H1 (cell line): ENCODE data around the gene SLC25A21. TPM values are rescaled to one million over a fixed set of nuclear protein-coding genes. Genes with fewer than 3 reads are reported as not detected.

Experiments used
- CTCF ChIA-PET: fragments of 300-600 bp; sonication (Branson Sonifier 250); formaldehyde crosslinking; loops from one replicate; lab custom pipeline; 2021; ENCODE audit not compliant: partially characterized antibody; lab: Charles Lee
- POLR2A ChIA-PET: fragments of 300-600 bp; sonication (Branson Sonifier 250); formaldehyde crosslinking; loops from one replicate; lab custom pipeline; 2021; ENCODE audit warnings: inconsistent platforms; ENCODE audit not compliant: partially characterized antibody; lab: Charles Lee
- DNase-seq, 2 experiments: peaks; one replicate each; pipeline versions ENCODE4 v3.0.0 to v3.0.0-alpha.2; 2010 to 2022; ENCODE audit warnings: low spot score in 2 of 2, low read depth in 1 of 2, mixed read lengths in 1 of 2
- FAIRE-seq: peaks from 2 replicates; lab custom pipeline; 2011; peaks lifted over from hg19 to GRCh38; lab: Jason Lieb, UNC
- H2AFZ ChIP-seq: 2 replicates; pipeline ENCODE4 v1.8.1; 2012; ENCODE audit warnings: low read length, inconsistent platforms
- H2AK5ac ChIP-seq: 2 replicates; pipeline ENCODE4 v1.6.1; 2013; ENCODE audit warnings: low read depth, low read length
- H2BK120ac ChIP-seq: replicated peaks from 2 replicates; pipeline ENCODE3; 2013; ENCODE audit warnings: low read depth, low read length, inconsistent platforms
- H2BK12ac ChIP-seq: 2 replicates; pipeline ENCODE4 v1.6.1; 2013; ENCODE audit warnings: low read depth, low read length
- H2BK15ac ChIP-seq: 2 replicates; pipeline ENCODE4 v1.6.1; 2013; ENCODE audit warnings: low read length
- H2BK20ac ChIP-seq: 2 replicates; pipeline ENCODE4 v1.6.1; 2013; ENCODE audit warnings: low read length
- H2BK5ac ChIP-seq: 2 replicates; pipeline ENCODE4 v1.6.1; 2013; ENCODE audit warnings: low read depth, low read length
- H3K14ac ChIP-seq: 2 replicates; pipeline ENCODE4 v1.6.1; 2013; ENCODE audit warnings: inconsistent platforms; ENCODE audit not compliant: insufficient read length
- H3K18ac ChIP-seq: 2 replicates; pipeline ENCODE4 v1.6.1; 2013; ENCODE audit warnings: low read length; ENCODE audit errors: extremely low read depth
- H3K23ac ChIP-seq: 2 replicates; pipeline ENCODE4 v1.6.1; 2013; ENCODE audit warnings: inconsistent platforms; ENCODE audit not compliant: insufficient read length
- H3K23me2 ChIP-seq: 2 replicates; pipeline ENCODE4 v1.6.1; 2013; ENCODE audit warnings: low read depth, low read length
- H3K27ac ChIP-seq: 2 replicates; pipeline ENCODE4 v1.6.1; 2011; ENCODE audit warnings: low read depth, low read length, inconsistent platforms
- H3K27me3 ChIP-seq, 4 experiments: replicated peaks in 1 of 4; 1 replicate in 1 of 4; 2 replicates in 3 of 4; pipeline versions ENCODE4 v1.6.1 to v1.8.1; 2011 to 2013; ENCODE audit warnings: low read length in 3 of 4, mild to moderate bottlenecking in 3 of 4, inconsistent platforms in 2 of 4, mixed read lengths in 2 of 4, moderate library complexity in 1 of 4; ENCODE audit not compliant: control insufficient read depth in 3 of 4, insufficient read depth in 3 of 4; ENCODE audit errors: extremely low read depth in 1 of 4
- H3K36me3 ChIP-seq, 4 experiments: 2 replicates each; pipeline versions ENCODE4 v1.6.1 to v1.8.1; 2011 to 2013; ENCODE audit warnings: mild to moderate bottlenecking in 4 of 4, low read length in 3 of 4, moderate library complexity in 2 of 4, control low read depth in 1 of 4, inconsistent platforms in 1 of 4; ENCODE audit not compliant: insufficient read depth in 4 of 4, control insufficient read depth in 2 of 4
- H3K4ac ChIP-seq: replicated peaks from 2 replicates; pipeline ENCODE3; 2013; ENCODE audit warnings: low read length, low read depth, mixed read lengths, inconsistent platforms; ENCODE audit not compliant: insufficient read length
- H3K4me1 ChIP-seq, 4 experiments: replicated peaks in 1 of 4; 1 replicate in 1 of 4; 2 replicates in 3 of 4; pipeline versions ENCODE4 v1.6.1 to v1.8.1; 2011 to 2013; ENCODE audit warnings: low read length in 3 of 4, inconsistent platforms in 2 of 4, mixed read lengths in 1 of 4; ENCODE audit not compliant: insufficient read depth in 4 of 4, control insufficient read depth in 3 of 4
- H3K4me2 ChIP-seq, 2 experiments: 2 replicates each; pipeline versions ENCODE4 v1.6.1 to v1.8.1; 2011 to 2013; ENCODE audit warnings: low read depth in 2 of 2, low read length in 2 of 2, control low read depth in 1 of 2, inconsistent platforms in 1 of 2, mild to moderate bottlenecking in 1 of 2; ENCODE audit not compliant: insufficient read depth in 1 of 2
- H3K4me3 ChIP-seq, 4 experiments: fragments of 200-600, 300-600 bp in 1 of 4; sonication (generic), shearing (Covaris generic), sonication (Bioruptor Twin) in 1 of 4; 2 replicates each; pipeline versions ENCODE4 v1.5.1 to v1.8.1; 2011 to 2016; ENCODE audit warnings: low read length in 4 of 4, low read depth in 3 of 4, control low read depth in 2 of 4, inconsistent platforms in 2 of 4, mild to moderate bottlenecking in 2 of 4, mixed read lengths in 1 of 4, moderate library complexity in 1 of 4; ENCODE audit not compliant: insufficient read depth in 2 of 4; ENCODE audit errors: extremely low read depth in 1 of 4
- H3K56ac ChIP-seq: replicated peaks from 2 replicates; pipeline ENCODE3; 2013; ENCODE audit warnings: low read depth, mild to moderate bottlenecking, mixed read lengths, low read length, inconsistent platforms; ENCODE audit not compliant: insufficient read length
- H3K79me1 ChIP-seq: 2 replicates; pipeline ENCODE4 v1.6.1; 2013; ENCODE audit warnings: low read depth, low read length, control low read depth
- H3K79me2 ChIP-seq, 2 experiments: 2 replicates each; pipeline versions ENCODE4 v1.6.1 to v1.8.1; 2012 to 2013; ENCODE audit warnings: low read length in 2 of 2, mild to moderate bottlenecking in 2 of 2, inconsistent platforms in 1 of 2; ENCODE audit not compliant: insufficient read depth in 2 of 2, control insufficient read depth in 1 of 2
- H3K9ac ChIP-seq, 4 experiments: replicated peaks in 1 of 4; 1 replicate in 1 of 4; 2 replicates in 3 of 4; pipeline versions ENCODE4 v1.6.1 to v1.8.1; 2011 to 2013; ENCODE audit warnings: low read depth in 3 of 4, low read length in 3 of 4, control low read depth in 2 of 4, mild to moderate bottlenecking in 2 of 4, moderate library complexity in 2 of 4, inconsistent platforms in 1 of 4; ENCODE audit errors: extremely low read depth in 1 of 4
- H3K9me3 ChIP-seq, 2 experiments: 2 replicates each; pipeline versions ENCODE4 v1.6.1 to v1.8.1; 2012 to 2013; ENCODE audit warnings: mild to moderate bottlenecking in 2 of 2, moderate library complexity in 2 of 2, control low read depth in 1 of 2, inconsistent platforms in 1 of 2, low read depth in 1 of 2, low read length in 1 of 2, mixed read lengths in 1 of 2; ENCODE audit not compliant: insufficient read depth in 2 of 2
- H4K20me1 ChIP-seq, 2 experiments: replicated peaks in 1 of 2; 2 replicates each; pipeline versions ENCODE3 to v1.8.1; 2011 to 2013; ENCODE audit warnings: inconsistent platforms in 2 of 2, low read length in 2 of 2, mild to moderate bottlenecking in 1 of 2; ENCODE audit not compliant: insufficient read depth in 2 of 2, control insufficient read depth in 1 of 2
- H4K5ac ChIP-seq: 2 replicates; pipeline ENCODE4 v1.6.1; 2013; ENCODE audit warnings: low read length, low read depth, mixed read lengths, inconsistent platforms; ENCODE audit not compliant: insufficient read length
- H4K8ac ChIP-seq: 2 replicates; pipeline ENCODE4 v1.8.0; 2013; ENCODE audit warnings: mild to moderate bottlenecking, moderate library complexity, low read length, inconsistent platforms; ENCODE audit not compliant: insufficient read depth; ENCODE audit errors: extremely low read depth
- H4K91ac ChIP-seq: replicated peaks from 2 replicates; pipeline ENCODE3; 2013; ENCODE audit warnings: low read length, mixed read lengths, inconsistent platforms; ENCODE audit not compliant: insufficient read length
- BRCA1 ChIP-seq: IDR thresholded peaks from 2 replicates; pipeline ENCODE4 v1.6.1; 2012; ENCODE audit warnings: low read depth, low read length, improper control_type of control experiment
- E2F6 ChIP-seq: IDR thresholded peaks from 2 replicates; pipeline ENCODE4 v1.6.1; 2012; ENCODE audit warnings: inconsistent platforms
- KDM1A ChIP-seq: fragments of 200-600, 300-600 bp; sonication (generic); IDR thresholded peaks from 2 replicates; pipeline ENCODE4 v1.7.1; 2016; ENCODE audit warnings: mild to moderate bottlenecking, low read length, borderline replicate concordance
- KDM5A ChIP-seq: fragments of 200-600 bp; IDR thresholded peaks from 2 replicates; pipeline ENCODE4 v1.7.1; 2012; ENCODE audit warnings: mild to moderate bottlenecking, low read length, inconsistent platforms, mixed read lengths
- MAX ChIP-seq: IDR thresholded peaks from 2 replicates; pipeline ENCODE4 v1.6.1; 2012; ENCODE audit warnings: inconsistent platforms
- NANOG ChIP-seq: IDR thresholded peaks from 2 replicates; pipeline ENCODE4 v1.6.1; 2011; ENCODE audit warnings: low read length, low read depth, mild to moderate bottlenecking, inconsistent platforms; ENCODE audit not compliant: insufficient read depth, poor library complexity, severe bottlenecking
- POLR2A ChIP-seq, 2 experiments: IDR thresholded peaks; 1 replicate in 1 of 2; 2 replicates in 1 of 2; pipeline ENCODE4 v1.6.1; 2011; ENCODE audit warnings: low read depth in 2 of 2, low read length in 2 of 2, mild to moderate bottlenecking in 2 of 2; ENCODE audit errors: control extremely low read depth in 1 of 2
- POLR2AphosphoS5 ChIP-seq: IDR thresholded peaks from 2 replicates; pipeline ENCODE4 v1.6.1; 2011; ENCODE audit warnings: low read depth, low read length
- POU5F1 ChIP-seq: IDR thresholded peaks from 2 replicates; pipeline ENCODE4 v1.6.1; 2011; ENCODE audit warnings: low read depth, mild to moderate bottlenecking, low read length, moderate library complexity
- RAD21 ChIP-seq, 2 experiments: IDR thresholded peaks in 1 of 2; conservative IDR thresholded peaks in 1 of 2; 2 replicates each; pipeline ENCODE4 v1.6.1; 2011; ENCODE audit warnings: low read depth in 2 of 2, low read length in 2 of 2, improper control_type of control experiment in 1 of 2, inconsistent platforms in 1 of 2, mild to moderate bottlenecking in 1 of 2, moderate library complexity in 1 of 2
- RBBP5 ChIP-seq: IDR thresholded peaks from 2 replicates; pipeline ENCODE4 v1.7.1; 2012; ENCODE audit warnings: low read depth, mild to moderate bottlenecking, inconsistent platforms, low read length, moderate library complexity, borderline replicate concordance
- SP1 ChIP-seq: IDR thresholded peaks from 2 replicates; pipeline ENCODE4 v1.6.1; 2011; ENCODE audit warnings: low read depth, low read length
- TAF1 ChIP-seq: IDR thresholded peaks from 2 replicates; pipeline ENCODE4 v1.6.1; 2011; ENCODE audit warnings: mild to moderate bottlenecking, low read depth, low read length
- TBP ChIP-seq: IDR thresholded peaks from 2 replicates; pipeline ENCODE4 v1.6.1; 2011; ENCODE audit warnings: low read depth, low read length, improper control_type of control experiment
- TCF12 ChIP-seq: IDR thresholded peaks from 2 replicates; pipeline ENCODE4 v1.6.1; 2011; ENCODE audit warnings: low read depth, mild to moderate bottlenecking, low read length
- WGBS, 2 experiments: shearing (Covaris generic) in 1 of 2; methylation state at CpG; one replicate each; pipeline versions ENCODE4 v1.1.6 to v1.1.7; 2013 to 2015; ENCODE audit warnings: low lambda C conversion rate in 2 of 2, mixed read lengths in 2 of 2, inconsistent platforms in 1 of 2, low coverage in 1 of 2, missing lambda C conversion rate in 1 of 2; ENCODE audit not compliant: insufficient replicate concordance in 2 of 2, insufficient coverage in 1 of 2, insufficient read length in 1 of 2; ENCODE audit errors: extremely low coverage in 1 of 2, missing lambda C conversion rate in 1 of 2; 5-methylcytosine and 5-hydroxymethylcytosine counted together
- polyA plus RNA-seq, 7 experiments: library from polyadenylated mRNA; depleted of rRNA in 3 of 7; stranded (reverse) in 5 of 7; unstranded in 2 of 7; fragments of >200 nt in 5 of 7; fragments of 200-250 nt in 2 of 7; gene quantifications; 1 replicate in 5 of 7; 2 replicates in 1 of 7; 4 replicates in 1 of 7; pipeline versions ENCODE4 v1.2.1 to v1.2.3, GENCODE V29; 2011 to 2013; ENCODE audit warnings: missing spikeins in 2 of 7, mixed read lengths in 2 of 7
- total RNA-seq: library from RNA; stranded (reverse); fragmentation: NEBNext Ultra II Directional; extraction: Animal tissue kit (Norgen Biotek cat#: 25700); gene quantifications from 2 replicates; pipeline ENCODE4 v1.2.1, GENCODE V29; 2021

SLC25A21 gene
- total and polyA plus RNA-seq, 2 of the 8 experiments (the other 6 are each of a cell fraction or from before 2014, with no cell fraction given) = 6.9 to 15.7 TPM

GRCh38 chr14:36934304-36934703, 238.1 kb downstream of the SLC25A21 start:
- Histone ChIP-seq H4K20me1 (no peaks in the 10 kb centered on the region), H3K36me3 (no peaks in the 10 kb centered on the region), H3K27me3 (peaks cover 0 to 1% (median 0%) of the 10 kb centered on the region in 4 experiments; a peak in 1 of 7 replicates), H3K9ac (no peak overlapping the region), H3K56ac (no peak overlapping the region), H3K4ac (no peak overlapping the region), H3K23ac (no peak overlapping the region), H2AK5ac (no peak overlapping the region), H4K91ac (no peak overlapping the region), H3K4me1 (no peaks in the 10 kb centered on the region), H3K23me2 (no peaks in the 10 kb centered on the region), H3K4me3 (no peak overlapping the region), H3K9me3 (no peaks in the 10 kb centered on the region), H3K18ac (no peak overlapping the region), H2BK120ac (no peak overlapping the region), H2BK15ac (no peak overlapping the region), H4K5ac (no peak overlapping the region), H3K14ac (no peak overlapping the region), H4K8ac (no peak overlapping the region), H3K27ac (no peak overlapping the region), H2BK20ac (no peak overlapping the region), H2AFZ (no peak overlapping the region), H2BK5ac (no peak overlapping the region), H2BK12ac (no peak overlapping the region), H3K79me1 (no peaks in the 10 kb centered on the region), H3K79me2 (no peaks in the 10 kb centered on the region), H3K4me2 (no peak overlapping the region)
- 67% methylated on average over 1 of the region's 1 CpG; no CpG with 5 or more reads in 1 of the 2 experiments for WGBS, 2 experiments
- no peak for DNase-seq
- POLR2A ChIA-PET = no interaction called here
- CTCF ChIA-PET = interaction anchor here (1.9 to 4.1 kb wide), 2 partner anchors 9 to 187 kb away, joined by 4 to 22 read pairs; no protein-coding TSS in a partner anchor
- FAIRE-seq = no peak
- TF ChIP-seq RAD21 (IDR thresholded peaks at IDR 0.05 in 1 of 2, conservative IDR thresholded peaks at IDR 0.05 in 1 of 2; ENCODE audit: low read depth in 2 of 2, low read length in 2 of 2) (no peak), POLR2AphosphoS5 (no peak), NANOG (no peak), KDM5A (no peak), BRCA1 (no peak), SP1 (no peak), TAF1 (no peak), POU5F1 (no peak), TBP (no peak), TCF12 (no peak), POLR2A (IDR thresholded peaks at IDR 0.05; ENCODE audit: control extremely low read depth in 1 of 2, low read depth in 2 of 2, low read length in 2 of 2) (no peak), RBBP5 (no peak), MAX (no peak), E2F6 (no peak), KDM1A (no peak)
